Measurements from ENCODE around the gene TARS2.

TARS2 gene, protein sequence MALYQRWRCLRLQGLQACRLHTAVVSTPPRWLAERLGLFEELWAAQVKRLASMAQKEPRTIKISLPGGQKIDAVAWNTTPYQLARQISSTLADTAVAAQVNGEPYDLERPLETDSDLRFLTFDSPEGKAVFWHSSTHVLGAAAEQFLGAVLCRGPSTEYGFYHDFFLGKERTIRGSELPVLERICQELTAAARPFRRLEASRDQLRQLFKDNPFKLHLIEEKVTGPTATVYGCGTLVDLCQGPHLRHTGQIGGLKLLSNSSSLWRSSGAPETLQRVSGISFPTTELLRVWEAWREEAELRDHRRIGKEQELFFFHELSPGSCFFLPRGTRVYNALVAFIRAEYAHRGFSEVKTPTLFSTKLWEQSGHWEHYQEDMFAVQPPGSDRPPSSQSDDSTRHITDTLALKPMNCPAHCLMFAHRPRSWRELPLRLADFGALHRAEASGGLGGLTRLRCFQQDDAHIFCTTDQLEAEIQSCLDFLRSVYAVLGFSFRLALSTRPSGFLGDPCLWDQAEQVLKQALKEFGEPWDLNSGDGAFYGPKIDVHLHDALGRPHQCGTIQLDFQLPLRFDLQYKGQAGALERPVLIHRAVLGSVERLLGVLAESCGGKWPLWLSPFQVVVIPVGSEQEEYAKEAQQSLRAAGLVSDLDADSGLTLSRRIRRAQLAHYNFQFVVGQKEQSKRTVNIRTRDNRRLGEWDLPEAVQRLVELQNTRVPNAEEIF

DNA sequence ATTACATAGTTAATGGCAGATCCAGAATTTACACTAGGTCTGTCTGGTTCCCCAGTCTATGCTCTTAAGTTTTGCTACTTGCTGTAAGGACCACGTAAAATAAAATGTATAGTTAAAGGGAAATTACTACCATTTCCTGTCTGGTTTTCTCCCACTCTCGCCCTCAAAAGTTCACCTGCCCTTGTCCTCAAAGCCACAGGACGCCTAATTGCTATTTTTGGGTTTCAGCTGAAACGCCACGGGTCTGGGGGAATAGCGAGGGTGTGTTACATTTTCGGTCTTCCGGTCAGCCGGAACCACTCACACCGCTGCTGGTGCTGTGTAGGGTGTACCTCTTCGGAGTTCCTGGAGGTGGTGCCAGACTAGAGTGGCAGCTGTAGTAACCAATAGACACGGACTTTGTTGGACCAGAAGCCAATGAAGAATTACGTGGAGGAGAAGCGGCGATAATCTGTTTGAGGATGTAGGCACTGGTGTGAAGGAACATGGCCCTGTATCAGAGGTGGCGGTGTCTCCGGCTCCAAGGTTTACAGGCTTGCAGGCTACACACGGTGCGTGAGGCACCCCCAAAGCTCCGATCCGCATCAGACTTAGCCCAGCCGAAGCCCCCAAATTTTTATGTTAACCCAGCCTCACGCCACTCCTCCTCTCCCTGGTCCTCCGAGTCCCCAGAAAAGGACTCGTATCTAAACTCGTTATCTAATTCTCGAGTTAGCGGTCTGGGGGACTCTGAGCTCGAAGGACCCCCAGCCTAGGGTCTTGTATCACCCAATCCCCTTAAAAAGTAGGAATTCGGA, at the start of gene TARS2:
Gene TARS2 (plus strand): TSS at position 454 of the 797 bp plus-strand sequence. CDS start 32 bp downstream, at position 486.
- peak; percentile 98 for DNase-seq (ENCODE audit: low spot score)

DNA sequence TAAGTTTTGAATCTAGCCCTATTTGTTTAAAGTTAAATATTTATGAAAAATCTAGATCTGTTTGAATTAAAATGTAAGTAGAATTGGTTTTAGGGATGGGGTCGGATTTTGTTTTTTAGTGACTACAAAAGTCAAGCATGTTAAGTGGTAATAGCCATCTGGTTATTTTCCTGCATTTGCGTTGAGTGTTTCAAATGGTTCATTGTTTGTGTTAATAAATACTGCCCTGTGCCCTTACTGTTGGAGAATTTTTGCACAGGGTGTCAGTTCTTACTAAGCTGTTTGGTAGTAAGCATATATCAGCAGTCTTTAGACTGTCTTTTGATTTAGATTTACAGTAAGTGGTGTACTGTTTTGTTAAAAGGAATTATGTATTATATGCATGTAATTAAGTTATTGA, 46.1 kb upstream of the TARS2 start:
- no peak for DNase-seq (ENCODE audit: low spot score)

GRCh38 chr1:150444232-150444631, 43.0 kb upstream of the TARS2 start:
- DNase-seq (ENCODE audit: low spot score), result no peak

DNA sequence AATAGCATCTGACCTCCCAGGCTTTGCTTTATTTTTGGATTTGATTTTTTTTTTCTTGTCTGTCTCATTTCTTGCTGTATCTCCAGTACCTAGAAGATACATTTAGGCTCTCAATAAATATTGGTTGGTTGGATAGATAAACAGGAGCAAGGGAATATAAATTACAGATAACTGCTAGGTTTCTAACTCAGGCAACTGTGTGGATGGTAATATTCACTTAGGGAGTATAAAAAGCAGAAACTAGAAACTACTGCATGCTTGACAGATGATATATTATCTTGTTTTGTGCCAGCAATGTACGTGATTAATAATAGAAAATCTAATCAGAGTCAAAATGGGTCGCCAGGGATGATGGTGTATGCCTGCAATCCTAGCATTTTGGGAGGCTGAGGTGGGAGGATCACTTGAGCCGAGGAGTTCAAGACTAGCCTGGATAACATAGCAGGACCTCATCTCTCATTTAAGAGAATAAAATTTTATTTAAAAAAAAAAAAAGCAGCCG, 31.0 kb upstream of the TARS2 start:
- DNase-seq (ENCODE audit: low spot score), result no peak

DNA sequence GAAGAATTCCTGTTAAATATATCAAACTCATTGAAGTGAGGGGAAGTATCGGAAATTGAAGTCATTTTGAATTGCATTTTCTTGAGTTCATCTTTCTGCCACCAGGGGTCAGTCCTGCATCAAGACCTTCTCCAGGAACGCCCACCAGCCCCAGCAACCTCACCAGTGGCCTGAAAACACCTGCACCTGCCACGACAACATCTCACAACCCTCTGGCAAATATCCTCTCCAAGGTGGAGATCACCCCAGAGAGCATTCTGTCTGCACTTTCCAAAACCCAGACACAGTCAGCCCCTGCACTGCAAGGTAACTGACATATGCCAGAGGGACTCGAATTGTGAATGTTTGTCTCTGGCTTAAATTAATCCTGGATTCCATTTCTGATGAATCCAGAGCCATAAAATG, 22.8 kb upstream of the TARS2 start:
- DNase-seq (ENCODE audit: low spot score), result no peak

DNA sequence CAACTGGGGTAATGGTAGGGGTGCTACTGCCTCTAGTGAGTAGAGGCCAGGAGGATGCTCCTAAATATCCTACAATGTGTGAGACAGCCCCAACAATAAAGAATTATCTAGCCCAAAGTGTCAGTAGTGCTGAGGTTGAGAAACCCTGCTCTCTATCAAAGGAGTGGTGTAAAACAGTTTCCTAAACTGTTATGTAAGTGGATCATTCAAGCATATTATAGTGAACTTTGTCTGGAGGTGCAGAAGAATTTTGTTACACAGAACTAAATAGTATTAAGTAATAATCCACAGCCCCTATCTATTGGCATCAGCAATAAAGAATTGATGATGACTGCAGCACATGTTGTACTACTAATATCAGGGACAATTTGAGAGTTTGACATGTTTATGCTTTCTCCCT, 20.3 kb upstream of the TARS2 start:
- no peak for DNase-seq (ENCODE audit: low spot score)

GRCh38 chr1:150469291-150469690, 17.9 kb upstream of the TARS2 start:
- no peak for DNase-seq (ENCODE audit: low spot score)

- no peak for DNase-seq (ENCODE audit: low spot score)
These were observed 14.5 kb upstream of the TARS2 start for GRCh38 chr1:150472601-150473200.

GRCh38 chr1:150473659-150474058, 13.6 kb upstream of the TARS2 start:
- no peak for DNase-seq (ENCODE audit: low spot score)

GRCh38 chr1:150474869-150475268, 12.3 kb upstream of the TARS2 start:
- DNase-seq (ENCODE audit: low spot score), result no peak

DNA sequence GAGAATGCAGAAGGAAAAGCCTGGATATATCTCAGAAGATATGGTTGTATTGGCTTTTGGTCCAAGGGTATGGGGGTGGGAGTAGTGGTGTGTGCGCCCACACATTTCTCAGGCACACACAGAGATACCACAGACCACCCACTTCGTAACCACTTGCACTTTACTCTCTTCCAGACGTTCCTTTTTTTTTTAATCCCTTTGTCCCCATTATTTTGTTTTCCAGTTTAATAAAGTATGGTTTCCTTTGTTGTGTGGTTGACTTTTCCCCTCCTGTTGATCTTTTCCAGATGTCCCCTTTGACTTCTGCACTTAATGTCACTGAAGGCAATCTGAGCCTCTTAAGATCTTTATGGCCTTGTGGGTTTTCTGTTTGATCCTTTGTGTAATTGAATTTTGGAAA, 10.5 kb upstream of the TARS2 start:
- DNase-seq (ENCODE audit: low spot score), result no peak

GRCh38 chr1:150477320-150477719, 9.9 kb upstream of the TARS2 start:
- DNase-seq (ENCODE audit: low spot score), result no peak

GRCh38 chr1:150477733-150478132, 9.5 kb upstream of the TARS2 start:
- DNase-seq (ENCODE audit: low spot score), result no peak

DNA sequence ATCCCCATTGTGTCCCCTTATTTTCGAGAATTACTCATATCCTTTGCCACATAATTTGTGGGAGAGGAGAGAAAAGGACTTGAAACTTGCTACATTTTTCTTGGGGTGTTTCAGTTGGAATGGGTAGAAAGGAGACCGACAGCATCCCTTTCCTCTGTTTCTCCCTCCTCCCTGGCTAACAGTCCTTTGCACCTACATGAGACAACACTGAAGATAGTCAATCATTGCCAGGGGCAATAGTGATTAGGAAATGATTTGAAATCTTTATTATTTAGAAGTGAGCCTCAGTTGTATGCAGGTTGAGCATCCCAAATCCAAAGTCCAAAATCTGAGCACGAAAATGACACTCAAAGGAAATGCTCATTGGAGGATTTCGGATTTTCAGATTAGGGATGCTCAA, 7.8 kb upstream of the TARS2 start:
- no peak for DNase-seq (ENCODE audit: low spot score)

- no peak for DNase-seq (ENCODE audit: low spot score)
These were observed 7.3 kb upstream of the TARS2 start for GRCh38 chr1:150479927-150480352.

- no peak for DNase-seq (ENCODE audit: low spot score)
These were observed 2.8 kb upstream of the TARS2 start for GRCh38 chr1:150484431-150484830.

- DNase-seq (ENCODE audit: low spot score), result no peak
These were observed 2.4 kb upstream of the TARS2 start for GRCh38 chr1:150484861-150485260.

GRCh38 chr1:150487763-150488115, 520 bp downstream of the TARS2 start:
- no peak for DNase-seq (ENCODE audit: low spot score)

DNA sequence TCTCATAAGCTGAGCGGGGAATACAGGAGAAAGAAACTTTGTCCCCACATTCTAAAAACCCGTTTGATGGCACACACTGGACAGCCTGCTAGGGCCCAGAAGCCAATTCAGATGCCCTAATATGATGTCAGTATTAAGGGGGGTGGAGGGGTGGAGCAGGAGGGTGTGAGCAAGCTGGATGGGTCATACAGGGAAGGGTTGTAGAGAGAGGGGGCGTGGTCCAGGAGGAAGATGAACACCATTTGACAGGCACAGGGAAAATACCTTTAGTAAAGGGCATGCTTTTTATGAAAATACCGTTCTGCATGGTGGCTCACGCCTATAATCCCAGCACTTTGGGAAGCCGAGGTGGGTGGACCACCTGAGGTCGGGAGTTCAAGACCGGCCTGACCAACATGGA, 6.0 kb downstream of the TARS2 start:
- DNase-seq (ENCODE audit: low spot score), result no peak

DNA sequence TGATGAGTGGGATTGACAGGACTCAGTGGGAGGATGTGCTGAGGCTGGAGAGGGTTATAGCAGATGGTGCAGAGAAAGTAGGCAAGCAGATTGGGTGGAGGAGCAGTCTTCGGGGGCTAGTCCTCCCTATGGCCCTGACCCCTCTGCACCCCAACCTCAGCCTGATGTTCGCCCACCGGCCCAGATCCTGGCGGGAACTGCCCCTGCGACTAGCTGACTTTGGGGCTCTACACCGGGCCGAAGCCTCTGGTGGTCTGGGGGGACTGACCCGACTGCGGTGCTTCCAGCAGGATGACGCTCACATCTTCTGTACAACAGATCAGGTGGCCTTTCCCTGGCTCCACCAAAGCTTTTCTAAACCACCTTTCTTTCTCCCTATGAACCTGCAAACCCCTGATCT, 11.1 kb downstream of the TARS2 start:
- DNase-seq (ENCODE audit: low spot score), result no peak

- no peak for DNase-seq (ENCODE audit: low spot score)
These were observed 18.2 kb downstream of the TARS2 start for GRCh38 chr1:150505431-150505830.
